ENCODE data around the gene KIZ.

DNA sequence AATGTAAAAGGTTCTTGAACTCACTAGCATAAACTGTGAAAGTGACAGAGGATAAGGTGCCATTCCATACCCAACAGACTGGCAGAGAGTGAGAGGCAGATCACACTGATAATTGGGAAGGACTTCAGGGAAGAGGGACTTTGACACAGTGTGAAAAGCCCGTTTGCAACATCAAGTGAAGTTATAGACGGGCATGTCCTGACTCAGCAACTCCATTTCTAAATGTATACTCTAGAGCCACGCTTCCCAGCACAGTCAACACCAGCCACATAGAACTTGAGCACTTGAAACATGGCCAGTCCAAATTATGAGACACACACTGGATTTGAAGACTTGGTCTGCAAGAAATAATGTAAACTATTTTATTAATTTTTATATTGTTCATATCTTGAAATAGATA lies 131.3 kb downstream of the KIZ start:
- TF ChIP-seq POLR2A (IDR thresholded peaks at IDR 0.05) (no peak), CTCF (IDR thresholded peaks at IDR 0.05) (no peak)

All from heart left ventricle (tissue), 13 donors.